Uterus (tissue), 2 donors: ENCODE data around the gene GASK1B.

Experiments
- POLR2A ChIP-seq, 2 donors: fragments of 450-650 bp; IDR thresholded peaks; one replicate each; pipeline ENCODE4 v1.6.1; 2016; ENCODE audit warnings: antibody characterized with exemption in 2 of 2, mild to moderate bottlenecking in 1 of 2, moderate library complexity in 1 of 2
- TF ChIP-seq, protein P1 (sequence below), 4 experiments: fragments of 200-600 bp in 2 of 4; fragments of 450-650 bp in 2 of 4; sonication (generic) in 2 of 4; IDR thresholded peaks; one replicate each; pipeline ENCODE4 v1.5.1; 2016 to 2019; ENCODE audit warnings: antibody characterized with exemption in 4 of 4, mild to moderate bottlenecking in 2 of 4, moderate library complexity in 1 of 4

DNA sequence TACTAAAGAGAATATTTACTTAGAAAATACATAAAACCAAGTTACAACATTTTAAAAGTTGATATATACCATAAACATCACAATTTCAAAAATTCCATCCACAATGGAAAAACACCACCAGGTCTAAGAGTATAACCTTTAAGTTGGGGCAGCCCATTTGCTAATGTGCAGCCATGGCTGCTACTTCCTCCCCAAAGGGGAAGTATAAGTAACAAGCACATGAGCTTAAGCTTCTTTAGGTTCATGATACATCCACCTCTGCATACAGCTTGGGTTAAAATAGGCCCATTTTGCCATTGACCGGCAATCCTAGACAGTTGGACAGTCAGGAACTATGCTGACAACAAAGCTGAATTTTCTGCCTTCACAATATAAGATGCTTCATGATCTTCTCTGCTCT, 16.6 kb upstream of the GASK1B start:
- no peak for TF ChIP-seq POLR2A (IDR thresholded peaks at IDR 0.05)
- TF ChIP-seq, protein P1, sequence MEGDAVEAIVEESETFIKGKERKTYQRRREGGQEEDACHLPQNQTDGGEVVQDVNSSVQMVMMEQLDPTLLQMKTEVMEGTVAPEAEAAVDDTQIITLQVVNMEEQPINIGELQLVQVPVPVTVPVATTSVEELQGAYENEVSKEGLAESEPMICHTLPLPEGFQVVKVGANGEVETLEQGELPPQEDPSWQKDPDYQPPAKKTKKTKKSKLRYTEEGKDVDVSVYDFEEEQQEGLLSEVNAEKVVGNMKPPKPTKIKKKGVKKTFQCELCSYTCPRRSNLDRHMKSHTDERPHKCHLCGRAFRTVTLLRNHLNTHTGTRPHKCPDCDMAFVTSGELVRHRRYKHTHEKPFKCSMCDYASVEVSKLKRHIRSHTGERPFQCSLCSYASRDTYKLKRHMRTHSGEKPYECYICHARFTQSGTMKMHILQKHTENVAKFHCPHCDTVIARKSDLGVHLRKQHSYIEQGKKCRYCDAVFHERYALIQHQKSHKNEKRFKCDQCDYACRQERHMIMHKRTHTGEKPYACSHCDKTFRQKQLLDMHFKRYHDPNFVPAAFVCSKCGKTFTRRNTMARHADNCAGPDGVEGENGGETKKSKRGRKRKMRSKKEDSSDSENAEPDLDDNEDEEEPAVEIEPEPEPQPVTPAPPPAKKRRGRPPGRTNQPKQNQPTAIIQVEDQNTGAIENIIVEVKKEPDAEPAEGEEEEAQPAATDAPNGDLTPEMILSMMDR (IDR thresholded peaks at IDR 0.05), result no peak
